ENCODE results near the gene ISG15.
A peak's percentile ranks its signal among the peaks of the same experiment; 100 is the strongest.

Gene ISG15

DNA sequence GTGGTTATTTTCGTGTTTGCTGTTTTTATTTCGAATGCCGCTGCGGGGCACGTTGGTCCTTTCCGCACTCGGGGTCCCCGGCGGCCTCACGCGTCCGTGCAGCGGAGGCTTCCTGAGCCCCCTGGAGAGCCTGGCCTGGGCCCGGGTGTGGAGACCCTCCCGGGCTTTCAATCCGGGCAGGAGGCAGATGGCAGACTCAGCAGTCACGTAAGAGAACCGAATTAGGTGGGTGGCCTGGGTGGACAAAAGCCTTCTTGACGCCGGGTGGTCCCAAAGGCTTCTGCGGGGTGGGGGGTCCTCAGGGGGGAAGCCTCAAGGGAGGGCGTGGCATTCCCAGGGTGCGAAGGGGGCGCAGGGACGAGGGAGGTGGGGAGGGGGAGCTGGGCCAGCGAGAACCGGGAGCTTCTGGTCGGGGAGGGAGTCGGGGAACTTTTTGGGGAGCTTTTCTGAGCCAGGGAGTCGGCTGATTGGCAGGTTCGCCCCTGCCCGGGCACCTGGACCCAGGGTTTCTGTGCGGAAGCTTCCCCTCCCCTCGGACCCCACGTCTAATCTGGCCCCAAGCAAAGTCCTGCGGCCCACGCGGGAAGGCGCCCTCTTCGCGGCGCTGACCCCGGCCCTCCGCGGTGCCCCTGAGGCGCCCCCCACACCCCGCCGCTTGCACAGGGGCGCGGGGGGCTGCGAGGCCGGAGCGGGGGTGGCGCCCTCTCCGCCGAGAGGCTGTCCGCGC, 12.1 kb upstream of the ISG15 start:
- H3K27ac ChIP-seq, result peak overlapping the region; percentile 99

DNA sequence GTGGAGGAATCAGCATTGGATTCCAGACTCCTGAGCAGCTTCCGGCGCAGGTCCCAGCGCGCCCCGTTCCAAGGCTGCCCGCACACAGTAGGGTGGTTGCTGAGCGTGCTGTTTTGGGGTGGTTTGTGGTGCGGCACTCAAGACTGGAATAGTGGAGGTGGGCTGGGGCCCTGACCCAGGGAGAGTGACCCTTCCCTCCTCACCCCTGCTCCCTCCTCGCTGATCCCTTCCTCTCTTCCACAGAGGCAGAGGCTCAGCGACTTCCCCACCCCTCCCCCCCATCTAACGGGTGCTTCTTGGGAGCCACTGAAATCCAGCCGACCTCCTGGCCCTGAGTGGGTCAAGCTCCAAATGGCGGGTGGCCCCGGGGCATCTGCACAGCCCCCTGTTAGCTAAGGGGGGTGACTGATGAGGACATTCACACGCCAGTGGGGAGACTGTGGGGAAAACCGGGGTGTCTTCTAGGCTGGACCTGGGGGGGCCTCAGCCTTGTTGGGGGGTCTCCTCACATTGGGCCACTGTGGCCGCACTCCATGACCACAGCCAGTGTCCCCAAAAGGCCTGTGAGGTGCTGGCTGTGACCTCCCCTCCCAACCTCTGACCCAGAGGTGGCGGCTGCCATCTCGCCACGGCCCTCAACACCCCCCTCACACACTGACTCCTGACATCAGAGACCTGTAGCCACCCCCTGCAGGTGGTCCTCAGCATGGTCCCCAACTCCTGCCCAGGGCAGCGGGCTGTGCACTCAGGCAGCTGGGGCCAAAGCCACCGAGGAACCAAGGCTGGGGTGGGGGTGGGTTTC, 9.5 kb upstream of the ISG15 start:
- H3K36me3 ChIP-seq, result peaks cover 4% of the 10 kb centered on the region; the same call in 1 of the 2 replicates
- H3K4me3 ChIP-seq (ENCODE audit: low read depth, low read length), result no peak overlapping the region
- H3K27me3 ChIP-seq (ENCODE audit: insufficient read depth, low read depth, severe bottlenecking), result no peaks in the 10 kb centered on the region
- peak overlapping the region; percentile 63 for H3K27ac ChIP-seq
- TF ChIP-seq, protein P1, sequence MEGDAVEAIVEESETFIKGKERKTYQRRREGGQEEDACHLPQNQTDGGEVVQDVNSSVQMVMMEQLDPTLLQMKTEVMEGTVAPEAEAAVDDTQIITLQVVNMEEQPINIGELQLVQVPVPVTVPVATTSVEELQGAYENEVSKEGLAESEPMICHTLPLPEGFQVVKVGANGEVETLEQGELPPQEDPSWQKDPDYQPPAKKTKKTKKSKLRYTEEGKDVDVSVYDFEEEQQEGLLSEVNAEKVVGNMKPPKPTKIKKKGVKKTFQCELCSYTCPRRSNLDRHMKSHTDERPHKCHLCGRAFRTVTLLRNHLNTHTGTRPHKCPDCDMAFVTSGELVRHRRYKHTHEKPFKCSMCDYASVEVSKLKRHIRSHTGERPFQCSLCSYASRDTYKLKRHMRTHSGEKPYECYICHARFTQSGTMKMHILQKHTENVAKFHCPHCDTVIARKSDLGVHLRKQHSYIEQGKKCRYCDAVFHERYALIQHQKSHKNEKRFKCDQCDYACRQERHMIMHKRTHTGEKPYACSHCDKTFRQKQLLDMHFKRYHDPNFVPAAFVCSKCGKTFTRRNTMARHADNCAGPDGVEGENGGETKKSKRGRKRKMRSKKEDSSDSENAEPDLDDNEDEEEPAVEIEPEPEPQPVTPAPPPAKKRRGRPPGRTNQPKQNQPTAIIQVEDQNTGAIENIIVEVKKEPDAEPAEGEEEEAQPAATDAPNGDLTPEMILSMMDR (IDR thresholded peaks at IDR 0.05; ENCODE audit: low read depth, low read length), result no peak
- no peaks in the 10 kb centered on the region for H3K9me3 ChIP-seq (ENCODE audit: severe bottlenecking)
- DNase-seq, result peak; percentile 57

More for the DNA sequence above, 12.1 kb upstream of the ISG15 start:
- Histone ChIP-seq H3K36me3 (peaks cover 16% of the 10 kb centered on the region), H3K9me3 (ENCODE audit: severe bottlenecking) (no peaks in the 10 kb centered on the region), H3K27me3 (ENCODE audit: insufficient read depth, low read depth, severe bottlenecking) (no peaks in the 10 kb centered on the region), H3K4me3 (ENCODE audit: low read depth, low read length) (peak overlapping the region; percentile 81)
- TF ChIP-seq, protein P1 (IDR thresholded peaks at IDR 0.05; ENCODE audit: low read depth, low read length), result no peak
- DNase-seq, result no peak

DNA sequence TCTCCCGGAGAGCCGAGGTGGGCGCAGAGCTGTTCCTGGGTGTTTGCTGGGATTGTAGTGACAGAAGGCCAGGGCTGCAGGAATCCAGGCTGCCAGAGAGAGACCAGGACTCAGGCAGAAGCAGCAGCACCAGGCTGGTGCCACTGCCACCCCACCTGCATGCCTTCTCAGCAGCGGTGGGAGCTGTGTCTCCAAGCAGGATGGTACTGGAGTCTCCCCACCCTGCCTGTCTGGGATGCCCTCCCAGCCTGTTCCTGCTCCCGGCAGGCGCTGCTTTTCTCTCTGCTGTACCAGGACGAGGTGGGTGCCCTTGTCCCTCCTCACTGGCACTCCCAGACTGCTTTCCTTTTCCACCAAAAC, 8.9 kb upstream of the ISG15 start:
- TF ChIP-seq, protein P1 (IDR thresholded peaks at IDR 0.05; ENCODE audit: low read depth, low read length), result no peak
- no peaks in the 10 kb centered on the region for H3K27me3 ChIP-seq (ENCODE audit: insufficient read depth, low read depth, severe bottlenecking)
- peaks cover 4% of the 10 kb centered on the region; the same call in 1 of the 2 replicates for H3K36me3 ChIP-seq
- H3K4me3 ChIP-seq (ENCODE audit: low read depth, low read length), result no peak overlapping the region
- no peaks in the 10 kb centered on the region for H3K9me3 ChIP-seq (ENCODE audit: severe bottlenecking)
- peak overlapping the region; percentile 63 for H3K27ac ChIP-seq
- DNase-seq, result peak; percentile 11

DNA sequence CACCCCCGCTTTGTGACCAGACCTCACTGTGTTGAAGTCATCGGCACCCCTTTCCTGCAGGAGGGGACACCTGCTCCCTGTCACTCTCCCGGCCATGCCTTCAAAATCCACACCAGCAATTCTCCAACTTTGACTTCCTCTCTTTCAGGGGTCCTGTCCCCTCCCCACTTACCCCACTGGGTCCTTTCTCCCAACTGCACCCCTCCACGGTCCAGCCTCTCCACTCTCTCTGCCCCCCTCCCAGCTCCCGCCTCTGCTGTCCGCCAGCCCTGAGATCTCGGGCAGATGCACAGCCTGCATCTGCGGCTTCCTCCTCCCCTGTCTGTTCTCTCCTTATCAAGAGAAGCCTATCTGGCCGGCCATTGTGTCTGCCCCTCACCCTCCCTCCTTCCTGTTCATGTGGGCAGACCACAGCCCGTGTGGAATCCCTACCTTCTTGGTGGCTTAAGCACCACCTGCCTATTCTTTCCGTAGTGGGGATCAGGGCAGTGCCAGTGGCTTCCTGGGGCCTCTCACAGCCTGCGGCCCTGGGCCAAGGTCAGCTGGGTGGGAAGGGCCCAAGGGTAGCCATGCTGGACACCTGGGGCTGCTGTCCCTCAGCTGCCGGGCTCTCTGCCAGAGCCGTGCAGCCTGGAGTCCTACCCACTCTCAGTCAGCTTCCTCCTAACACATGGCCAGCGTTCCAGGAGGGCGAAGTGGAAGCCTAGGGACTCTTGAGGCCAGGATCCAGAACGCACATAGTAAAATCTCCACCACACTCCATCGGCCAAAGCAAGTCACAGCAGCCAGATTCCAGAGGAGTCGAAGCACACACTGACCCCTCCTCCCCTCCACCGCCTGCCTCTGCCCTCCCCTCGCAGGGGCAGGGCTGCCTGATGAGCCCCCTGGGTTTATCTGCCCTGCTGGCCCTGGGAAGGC, 8.3 kb upstream of the ISG15 start:
- TF ChIP-seq, protein P1 (IDR thresholded peaks at IDR 0.05; ENCODE audit: low read depth, low read length), result no peak
- Histone ChIP-seq H3K27ac (peak overlapping the region; percentile 63), H3K36me3 (peaks cover 4% of the 10 kb centered on the region; the same call in 1 of the 2 replicates), H3K9me3 (ENCODE audit: severe bottlenecking) (no peaks in the 10 kb centered on the region), H3K4me3 (ENCODE audit: low read depth, low read length) (peak overlapping the region; percentile 1; the same call in 1 of the 2 replicates), H3K27me3 (ENCODE audit: insufficient read depth, low read depth, severe bottlenecking) (no peaks in the 10 kb centered on the region)
- DNase-seq, result peak; percentile 66

DNA sequence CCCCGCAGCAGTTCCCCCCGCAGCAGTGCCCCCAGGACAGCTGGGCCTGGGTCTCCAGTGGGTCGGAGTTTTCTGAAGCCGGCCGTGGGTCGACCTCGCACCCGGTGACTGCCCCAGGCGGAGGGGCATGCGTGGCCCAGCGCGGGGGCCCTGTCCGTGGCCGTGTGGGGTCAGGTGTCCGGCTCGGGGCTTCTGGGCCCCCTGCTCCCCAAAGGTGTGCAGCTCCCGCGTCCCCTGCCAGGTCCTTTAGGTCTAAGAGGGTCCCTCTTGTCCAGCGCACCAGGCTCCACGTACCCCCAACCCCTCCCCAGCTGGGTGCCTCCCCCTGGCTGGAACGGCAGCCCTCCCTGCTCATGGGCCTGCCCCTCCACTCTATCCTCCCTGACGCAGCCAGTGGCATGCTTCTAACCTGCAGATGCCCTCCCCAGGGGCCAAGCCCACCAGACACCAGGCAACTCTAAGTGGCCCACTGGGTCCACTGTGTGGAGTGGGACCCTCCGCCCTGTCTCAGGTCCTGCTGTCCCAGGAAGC, 7.5 kb upstream of the ISG15 start:
- Histone ChIP-seq H3K27ac (peak overlapping the region; percentile 63), H3K36me3 (peaks cover 4% of the 10 kb centered on the region; the same call in 1 of the 2 replicates), H3K9me3 (ENCODE audit: severe bottlenecking) (no peaks in the 10 kb centered on the region), H3K27me3 (ENCODE audit: insufficient read depth, low read depth, severe bottlenecking) (no peaks in the 10 kb centered on the region), H3K4me3 (ENCODE audit: low read depth, low read length) (no peak overlapping the region)
- DNase-seq, result peak; percentile 11
- TF ChIP-seq, protein P1 (IDR thresholded peaks at IDR 0.05; ENCODE audit: low read depth, low read length), result no peak

Data from WERI-Rb-1 (cell line).